AG09309 (cell line): Measurements from ENCODE around the gene RYR2.

Experiments
- DNase-seq: peaks from one replicate; pipeline ENCODE4 v3.0.0-alpha.2; 2010; ENCODE audit warnings: low read depth
- H3K4me3 ChIP-seq: 2 replicates; pipeline ENCODE4 v1.5.1; 2011; ENCODE audit warnings: mild to moderate bottlenecking, low read depth, low read length, moderate library complexity; ENCODE audit not compliant: control insufficient read depth
- TF ChIP-seq, protein P1 (sequence below): IDR thresholded peaks from 2 replicates; pipeline ENCODE4 v1.5.1; 2011; ENCODE audit warnings: mild to moderate bottlenecking, low read depth, low read length, inconsistent platforms; ENCODE audit not compliant: insufficient read depth, control insufficient read depth; ENCODE audit errors: missing control alignments

RYR2 gene

DNA sequence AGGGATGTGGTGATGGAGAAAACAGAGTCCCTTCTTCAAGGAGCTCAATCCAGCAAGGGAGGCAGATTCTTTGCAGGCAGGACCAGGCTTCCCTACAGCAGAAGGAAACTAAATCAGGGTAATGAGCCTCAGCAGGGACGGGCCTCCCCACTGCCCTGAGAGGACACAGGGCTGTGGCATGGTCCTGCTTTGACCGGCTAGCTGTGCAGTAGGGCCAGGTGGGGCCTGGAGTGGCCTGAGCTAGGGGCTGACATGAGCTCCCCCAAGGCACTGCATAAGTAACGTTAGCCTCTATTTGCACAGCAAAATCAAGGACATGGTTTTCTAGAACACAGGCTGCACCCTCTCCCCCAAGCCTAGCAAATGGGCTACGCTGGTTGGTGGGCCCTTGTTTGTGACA is 162.9 kb downstream of the RYR2 start:
- TF ChIP-seq, protein P1, sequence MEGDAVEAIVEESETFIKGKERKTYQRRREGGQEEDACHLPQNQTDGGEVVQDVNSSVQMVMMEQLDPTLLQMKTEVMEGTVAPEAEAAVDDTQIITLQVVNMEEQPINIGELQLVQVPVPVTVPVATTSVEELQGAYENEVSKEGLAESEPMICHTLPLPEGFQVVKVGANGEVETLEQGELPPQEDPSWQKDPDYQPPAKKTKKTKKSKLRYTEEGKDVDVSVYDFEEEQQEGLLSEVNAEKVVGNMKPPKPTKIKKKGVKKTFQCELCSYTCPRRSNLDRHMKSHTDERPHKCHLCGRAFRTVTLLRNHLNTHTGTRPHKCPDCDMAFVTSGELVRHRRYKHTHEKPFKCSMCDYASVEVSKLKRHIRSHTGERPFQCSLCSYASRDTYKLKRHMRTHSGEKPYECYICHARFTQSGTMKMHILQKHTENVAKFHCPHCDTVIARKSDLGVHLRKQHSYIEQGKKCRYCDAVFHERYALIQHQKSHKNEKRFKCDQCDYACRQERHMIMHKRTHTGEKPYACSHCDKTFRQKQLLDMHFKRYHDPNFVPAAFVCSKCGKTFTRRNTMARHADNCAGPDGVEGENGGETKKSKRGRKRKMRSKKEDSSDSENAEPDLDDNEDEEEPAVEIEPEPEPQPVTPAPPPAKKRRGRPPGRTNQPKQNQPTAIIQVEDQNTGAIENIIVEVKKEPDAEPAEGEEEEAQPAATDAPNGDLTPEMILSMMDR = no peak
- no peak overlapping the region for H3K4me3 ChIP-seq
- DNase-seq = no peak

DNA sequence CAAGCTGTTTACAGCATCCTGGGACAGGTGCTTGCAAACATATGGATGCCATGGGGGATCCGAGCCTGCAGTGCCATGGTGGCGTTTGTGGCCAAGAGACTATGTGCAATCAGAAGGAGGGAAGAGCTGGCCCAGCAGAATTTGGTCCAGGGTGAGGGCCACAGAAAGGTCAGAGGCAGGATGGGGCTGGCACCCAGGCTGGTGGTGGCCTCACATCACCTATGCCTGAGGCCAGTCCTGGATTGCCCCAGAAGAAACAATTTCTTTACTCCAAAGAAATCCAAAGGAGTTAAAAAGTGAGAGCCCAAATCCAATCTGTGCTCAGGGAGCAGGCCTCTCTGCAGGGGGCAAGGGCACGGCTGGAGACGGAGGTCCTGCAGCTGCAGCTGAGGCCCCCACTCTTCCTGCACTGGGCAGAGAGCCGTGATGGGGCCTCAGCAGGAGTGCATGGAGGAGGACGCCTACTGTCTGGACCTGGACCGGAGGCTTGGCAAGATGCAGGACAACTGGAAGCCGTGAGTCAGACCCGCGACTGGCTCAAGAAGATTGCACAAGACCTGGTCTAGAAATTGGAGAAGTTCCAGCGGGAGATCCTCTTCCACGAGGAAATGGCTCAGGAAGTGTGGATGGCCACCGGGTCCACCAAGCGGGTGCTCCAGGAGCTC is 163.5 kb downstream of the RYR2 start:
- DNase-seq = no peak
- TF ChIP-seq, protein P1 = no peak
- H3K4me3 ChIP-seq = no peak overlapping the region

DNA sequence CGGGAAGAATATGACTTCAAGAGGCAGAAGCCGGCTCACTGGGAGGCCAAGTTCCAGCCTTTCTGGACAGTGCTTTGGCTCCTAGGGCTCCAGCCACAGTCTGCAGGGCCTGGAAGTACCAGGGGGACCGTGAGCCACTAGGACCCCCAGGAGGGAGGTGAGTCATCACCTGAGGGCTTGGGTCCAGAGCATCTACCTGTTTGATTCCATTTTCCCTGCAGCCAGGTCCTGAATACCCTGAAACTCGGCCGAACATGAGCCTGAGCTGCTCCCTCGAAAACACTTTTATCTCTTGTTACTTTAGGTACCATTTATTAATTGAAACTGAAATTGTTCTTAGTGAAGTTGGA is 164.1 kb downstream of the RYR2 start:
- H3K4me3 ChIP-seq = no peak overlapping the region
- TF ChIP-seq, protein P1 = no peak
- DNase-seq = no peak

DNA sequence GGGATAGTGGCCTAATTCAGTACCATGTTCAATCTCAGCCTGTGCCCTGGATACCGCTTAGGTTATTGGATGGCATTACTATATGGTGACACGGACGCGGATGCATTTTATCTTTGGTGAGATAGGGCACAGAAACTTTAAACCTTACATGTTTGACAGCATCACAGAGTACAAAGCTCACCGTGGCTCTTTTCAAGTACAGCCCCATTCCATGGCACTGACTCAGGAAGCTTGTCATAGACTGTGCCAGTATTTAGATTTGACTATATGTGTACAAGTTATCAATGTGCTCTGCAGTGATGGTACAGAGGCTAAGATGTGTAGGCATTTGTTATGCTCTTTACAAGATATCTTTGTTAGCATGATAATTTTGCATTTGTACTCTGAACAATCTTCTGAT is 169.0 kb downstream of the RYR2 start:
- no peak for DNase-seq
- TF ChIP-seq, protein P1 = no peak

DNA sequence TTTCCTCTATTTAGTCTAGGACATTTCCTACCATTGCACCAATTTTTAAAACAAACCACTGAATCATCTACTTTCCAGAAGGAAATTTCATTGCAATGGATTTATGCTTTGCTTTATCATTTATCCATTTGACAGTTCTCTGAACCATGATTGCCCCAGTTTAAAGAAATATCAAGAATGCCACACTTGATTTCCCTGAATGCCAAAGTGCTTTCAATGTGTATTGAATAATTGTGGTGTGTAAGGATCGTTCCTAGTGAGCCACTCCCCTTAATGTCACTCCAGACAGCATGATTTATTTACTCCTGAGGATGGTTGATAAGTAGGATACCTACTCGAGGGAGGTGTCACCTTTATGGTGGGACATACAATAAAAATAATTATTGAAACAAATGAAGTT is 169.6 kb downstream of the RYR2 start:
- no peak overlapping the region for H3K4me3 ChIP-seq
- DNase-seq = no peak
- TF ChIP-seq, protein P1 = no peak

More for the DNA sequence above, 169.0 kb downstream of the RYR2 start:
- H3K4me3 ChIP-seq = no peak overlapping the region

DNA sequence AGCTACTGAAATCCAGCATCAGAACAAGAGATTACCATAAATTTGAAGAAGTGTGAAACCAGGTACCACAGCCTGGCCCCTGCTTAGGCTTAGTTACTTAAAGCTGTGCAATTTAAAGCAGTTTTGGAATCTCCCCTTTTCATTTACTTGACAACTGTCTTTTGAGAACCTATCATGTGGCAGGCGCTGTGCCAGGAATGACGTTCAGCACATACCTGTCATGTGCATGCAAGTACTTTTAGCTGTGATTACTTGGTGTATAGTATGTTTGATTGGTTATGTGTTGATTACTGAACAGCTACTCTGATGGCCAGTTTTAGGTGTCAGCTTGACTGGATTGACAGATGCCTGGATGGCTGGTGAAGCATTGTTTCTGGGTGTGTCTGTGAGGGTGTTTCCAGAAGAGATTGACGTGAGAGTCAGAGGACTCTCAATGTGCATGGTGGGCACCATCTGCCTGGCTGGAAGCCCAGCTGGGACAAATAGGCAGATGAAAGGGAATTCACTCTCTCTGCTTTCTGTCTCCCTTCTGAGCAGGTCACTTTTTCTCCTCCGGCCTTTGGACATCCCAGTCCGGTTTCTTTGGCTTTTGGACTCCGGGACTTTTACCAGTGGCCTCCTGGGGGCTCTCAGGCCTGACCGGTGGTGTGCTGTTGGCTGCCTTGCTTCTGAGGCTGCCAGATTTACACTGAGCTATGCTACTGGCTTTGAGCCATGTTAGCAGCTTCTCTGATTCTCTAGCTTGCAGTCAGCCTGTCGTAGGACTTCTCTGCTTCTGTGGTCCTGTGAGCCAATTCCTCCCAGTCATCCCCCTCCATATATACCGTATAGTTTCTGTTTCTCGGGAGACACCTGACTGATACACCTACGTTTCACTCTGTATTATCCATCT is 178.0 kb downstream of the RYR2 start:
- TF ChIP-seq, protein P1 = no peak
- no peak for DNase-seq
- no peak overlapping the region for H3K4me3 ChIP-seq

DNA sequence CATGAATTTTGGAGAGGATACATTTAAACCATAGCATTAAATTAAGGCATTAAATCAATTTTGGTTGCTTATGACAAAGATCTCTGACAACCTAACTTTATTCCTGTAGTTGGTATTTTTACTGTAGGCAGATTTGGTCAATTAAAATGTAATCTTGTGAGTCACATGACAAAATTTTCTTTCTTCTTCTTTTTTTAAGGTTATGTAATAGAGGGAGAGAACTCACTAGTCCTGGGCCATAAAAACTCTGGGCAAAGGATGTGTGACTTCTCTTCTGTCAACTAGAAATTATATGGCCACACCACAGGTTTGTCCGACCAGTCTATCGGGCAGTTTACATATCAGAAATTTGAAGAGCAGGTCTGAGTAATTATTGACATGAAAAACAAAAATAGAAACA is 181.4 kb downstream of the RYR2 start:
- no peak for DNase-seq
- TF ChIP-seq, protein P1 = no peak

More for the DNA sequence above, 181.4 kb downstream of the RYR2 start:
- no peak overlapping the region for H3K4me3 ChIP-seq
